Frontal cortex (tissue), 4 donors: Measurements from ENCODE around the gene PLCG2. TPM values are rescaled to one million over a fixed set of nuclear protein-coding genes. Genes with fewer than 3 reads are reported as not detected.

Experiments used
- DNase-seq, 2 donors: peaks; one replicate each; pipeline ENCODE4 v3.0.0; 2012; ENCODE audit warnings: low spot score in 2 of 2
- FAIRE-seq: peaks from 2 replicates; lab custom pipeline; 2012; peaks lifted over from hg19 to GRCh38; lab: Jason Lieb, UNC
- total RNA-seq: library from RNA; depleted of rRNA; stranded (reverse); fragments of >200 nt; gene quantifications from one replicate; pipeline ENCODE4 v1.2.3, GENCODE V29; 2014
- donor health status: control.
- donor health status: control.
- donor health status: control.

PLCG2 gene
- total RNA-seq, 1 donor from 2014 or later, result 1.2 TPM

GRCh38 chr16:81833751-81834150 is 54.7 kb downstream of the PLCG2 start:
- FAIRE-seq (no peak), DNase-seq (no peak)

GRCh38 chr16:81834868-81835267 is 55.8 kb downstream of the PLCG2 start:
- no peak for FAIRE-seq
- DNase-seq, result no peak

DNA sequence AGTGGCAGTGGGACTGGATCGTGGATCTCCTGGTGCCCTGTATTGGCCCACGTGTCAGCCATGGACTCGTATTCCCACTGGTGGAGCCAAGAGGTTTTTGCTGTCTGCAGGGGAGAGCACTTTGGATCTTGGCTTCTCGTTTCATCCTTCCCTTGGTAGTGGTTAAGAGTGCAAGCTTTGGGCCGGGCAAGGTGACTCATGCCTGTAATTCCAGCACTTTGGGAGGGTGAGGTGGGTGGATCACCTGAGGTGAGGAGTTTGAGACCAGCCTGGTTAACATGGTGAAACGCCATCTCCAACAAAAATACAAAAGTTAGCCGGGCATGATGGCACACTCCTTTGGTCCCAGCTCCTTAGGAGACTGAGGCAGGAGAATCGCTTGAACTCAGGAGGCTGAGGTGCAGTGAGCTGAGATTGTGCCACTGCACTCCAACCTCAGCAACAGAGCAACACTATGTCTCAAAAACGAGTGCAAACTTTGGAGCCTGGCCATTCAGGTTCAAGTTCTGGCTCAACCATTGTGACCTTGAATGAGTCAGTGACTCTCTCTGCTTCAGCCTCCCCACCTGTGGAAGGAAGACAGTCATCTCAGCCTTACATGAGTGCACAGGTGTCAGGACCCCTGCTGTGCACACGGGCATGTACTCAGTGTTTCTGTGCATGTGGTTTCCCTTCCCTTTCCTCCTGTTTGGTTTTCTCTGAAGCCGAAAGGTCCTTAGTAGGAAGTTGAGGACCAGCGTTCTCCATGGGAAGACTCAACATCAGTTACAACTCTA is 57.4 kb downstream of the PLCG2 start:
- FAIRE-seq (no peak), DNase-seq (no peak)

- FAIRE-seq, result no peak
- DNase-seq, result no peak
Measured at GRCh38 chr16:81837312-81837751, 58.2 kb downstream of the PLCG2 start.

DNA sequence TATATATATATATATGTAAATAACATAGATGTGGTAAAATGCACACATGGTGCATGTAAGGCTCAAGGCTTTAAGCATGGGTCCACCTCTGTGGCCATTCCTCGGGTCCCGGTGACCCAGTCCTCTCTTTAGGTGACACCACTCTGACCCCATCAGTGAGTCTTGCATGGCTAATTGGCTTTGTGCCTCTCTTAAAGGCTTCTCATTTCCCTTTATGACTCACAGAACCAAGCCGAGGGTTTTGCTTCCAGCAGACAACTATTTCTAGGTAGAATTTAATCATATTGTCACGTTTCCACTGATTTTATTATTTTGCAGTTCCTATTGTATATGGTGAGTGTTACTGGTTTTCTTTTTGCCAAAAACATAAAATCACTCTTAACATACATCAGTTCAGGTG is 59.7 kb downstream of the PLCG2 start:
- no peak for FAIRE-seq

GRCh38 chr16:81841722-81842121 is 62.6 kb downstream of the PLCG2 start:
- FAIRE-seq (no peak), DNase-seq (no peak)

More for the DNA sequence above, 59.7 kb downstream of the PLCG2 start:
- DNase-seq, result no peak

- FAIRE-seq (no peak), DNase-seq (no peak)
Measured at GRCh38 chr16:81842564-81843242, 63.6 kb downstream of the PLCG2 start.

DNA sequence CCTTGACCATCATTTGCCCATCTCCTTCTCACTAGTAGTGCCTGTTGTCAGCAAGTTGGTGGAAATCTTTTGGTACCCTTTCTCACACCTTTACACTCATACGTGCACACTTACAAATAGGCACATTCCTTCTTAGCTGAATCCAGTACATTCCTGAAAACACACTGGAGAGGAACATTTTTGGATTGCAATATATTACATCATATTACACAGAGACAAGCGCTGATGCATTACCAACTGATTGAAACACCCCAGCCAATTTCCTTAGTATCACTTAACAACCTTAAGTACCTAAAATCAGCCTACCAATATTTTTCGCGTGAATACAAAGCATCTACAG is 64.1 kb downstream of the PLCG2 start:
- no peak for FAIRE-seq
- no peak for DNase-seq

DNA sequence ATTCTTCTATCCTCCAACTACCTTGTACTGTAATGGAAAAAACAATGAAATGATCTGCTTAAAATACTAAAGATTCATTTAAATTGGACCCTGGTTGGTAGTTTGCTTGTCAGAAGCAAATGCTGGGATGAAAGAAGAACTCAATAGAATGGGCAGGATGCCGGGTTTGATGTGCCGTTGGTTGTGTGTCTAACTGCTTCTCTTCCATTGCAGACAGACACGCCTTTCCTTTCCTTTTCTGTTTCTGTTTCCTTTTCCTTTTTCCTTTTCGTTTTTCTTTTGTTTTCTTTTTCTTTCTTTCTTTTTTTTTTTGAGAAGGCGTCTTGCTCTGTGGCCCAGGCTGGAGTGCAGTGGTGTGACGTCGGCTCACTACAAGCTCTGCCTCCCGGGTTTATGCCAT is 64.6 kb downstream of the PLCG2 start:
- DNase-seq (no peak), FAIRE-seq (no peak)

- DNase-seq (no peak), FAIRE-seq (no peak)
Measured at GRCh38 chr16:81846105-81846504, 67.0 kb downstream of the PLCG2 start.

- no peak for FAIRE-seq
Measured at GRCh38 chr16:81848306-81848853, 69.3 kb downstream of the PLCG2 start.

DNA sequence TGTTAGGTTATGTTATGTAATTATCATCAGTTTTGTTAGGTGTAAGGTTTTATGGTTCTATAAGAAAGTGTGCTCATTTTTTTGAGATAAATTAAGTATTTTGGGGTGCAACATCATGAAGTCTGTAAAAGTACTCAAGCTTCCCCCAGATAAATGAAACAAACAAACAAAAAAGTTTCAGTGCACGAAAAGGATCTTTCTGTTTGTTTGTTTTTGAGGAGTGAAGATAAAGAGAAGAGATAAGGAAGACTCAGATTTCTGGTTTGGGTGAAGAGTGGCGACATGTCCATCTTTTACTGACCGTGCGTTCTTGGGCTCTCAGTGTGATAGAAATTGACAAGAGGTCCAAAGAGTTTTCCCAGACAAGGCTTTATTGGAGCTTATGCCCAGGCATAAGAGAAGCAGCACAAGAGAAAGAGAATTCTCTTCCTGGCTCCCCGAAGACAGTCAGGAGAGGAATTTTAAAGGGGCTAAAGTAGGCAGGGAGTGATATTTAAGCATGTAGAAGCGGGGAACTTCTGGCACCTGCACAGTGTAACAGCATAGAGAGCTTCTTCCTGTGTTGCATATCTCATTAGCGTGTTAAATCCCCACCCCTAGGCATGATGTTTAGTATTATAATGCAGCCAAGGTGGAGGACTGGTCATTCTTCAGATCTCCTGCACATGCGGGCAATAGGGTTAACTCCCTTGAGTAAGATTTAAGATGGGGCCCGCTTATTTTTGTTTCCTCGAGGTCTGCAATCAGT is 71.3 kb downstream of the PLCG2 start:
- no peak for FAIRE-seq
- DNase-seq, result no peak

More at GRCh38 chr16:81848306-81848853, 69.3 kb downstream of the PLCG2 start:
- no peak for DNase-seq

GRCh38 chr16:81852347-81852746 is 73.3 kb downstream of the PLCG2 start:
- DNase-seq (no peak), FAIRE-seq (no peak)

GRCh38 chr16:81855552-81856153 is 76.6 kb downstream of the PLCG2 start:
- DNase-seq, result no peak
- FAIRE-seq, result no peak

GRCh38 chr16:81860287-81861266 is 81.5 kb downstream of the PLCG2 start:
- FAIRE-seq, result no peak
- no peak for DNase-seq

DNA sequence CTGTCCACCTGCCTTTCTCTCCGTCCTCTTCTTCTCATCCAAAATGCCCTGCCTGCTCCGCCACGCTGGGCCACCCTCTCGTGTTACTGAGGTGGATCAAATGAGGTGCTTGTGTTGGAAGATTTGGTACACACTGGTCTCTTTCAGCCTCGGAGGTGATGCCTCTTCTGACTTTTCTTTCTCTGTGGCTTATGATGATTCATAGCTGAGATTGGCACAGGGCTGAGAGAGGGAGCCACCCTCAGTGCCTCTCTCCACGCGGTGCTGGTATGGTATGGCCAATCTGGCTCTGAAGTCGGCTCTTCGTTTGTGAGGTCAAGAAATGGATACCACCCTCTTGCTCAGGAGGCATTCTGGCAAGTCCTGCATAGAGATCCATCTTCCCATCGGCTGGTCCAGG is 82.4 kb downstream of the PLCG2 start:
- FAIRE-seq (no peak), DNase-seq (no peak)

DNA sequence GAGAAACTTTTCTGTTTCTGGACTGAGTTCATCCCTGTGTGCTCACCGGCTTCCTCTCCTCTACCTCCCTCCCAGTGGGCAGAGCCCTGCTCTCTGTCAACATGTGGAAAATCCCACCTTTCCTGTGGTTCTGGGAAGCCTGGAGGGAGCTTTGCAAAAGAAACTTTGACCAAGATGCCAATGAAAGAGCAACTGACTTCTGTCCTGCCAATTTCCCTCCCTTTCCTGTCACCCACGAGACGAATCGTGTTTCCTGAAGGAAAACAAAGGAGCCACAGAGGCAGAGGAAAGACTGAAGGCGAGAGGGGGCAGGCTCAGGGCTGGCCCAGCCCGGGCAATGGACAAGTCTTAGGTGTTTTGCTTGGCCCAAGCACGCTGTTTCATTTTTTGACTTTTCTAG is 82.8 kb downstream of the PLCG2 start:
- no peak for FAIRE-seq
- DNase-seq, result no peak

- no peak for FAIRE-seq
Measured at GRCh38 chr16:81863630-81864352, 84.7 kb downstream of the PLCG2 start.

More at GRCh38 chr16:81863630-81864352, 84.7 kb downstream of the PLCG2 start:
- DNase-seq, result no peak
